CD4-positive, alpha-beta T cell treated with Interleukin-10 for 1 hour (primary cell): ENCODE measurements around the gene MARK4.
"Not testable (repeated sequence)": the region's sequence is repeated elsewhere in the genome, so short reads cannot be mapped to it uniquely, and the experiment has no call there.

Experiments used
- DNase-seq: peaks from one replicate; pipeline ENCODE4 v3.0.0-alpha.2; 2020

The MARK4 gene

GRCh38 chr19:45244133-45244794, 6.8 kb upstream of the MARK4 start:
- DNase-seq, result no peak

GRCh38 chr19:45245334-45245787, 5.7 kb upstream of the MARK4 start, which contains the start of gene EXOC3L2:
Gene EXOC3L2, minus strand, starts transcription at chr19:45245407. Its CDS starts 6,362 bp downstream, at chr19:45239045.
- no peak for DNase-seq

- no peak for DNase-seq
Measured at GRCh38 chr19:45245826-45246225, 5.2 kb upstream of the MARK4 start.

- DNase-seq, result no peak
Measured at GRCh38 chr19:45247136-45247535, 3.9 kb upstream of the MARK4 start.

GRCh38 chr19:45249261-45250033, 1.6 kb upstream of the MARK4 start:
- no peak for DNase-seq

- DNase-seq, result no peak
Measured at GRCh38 chr19:45250216-45250831, 747 bp upstream of the MARK4 start.

GRCh38 chr19:45251452-45252354, 632 bp downstream of the MARK4 start:
- DNase-seq, result peak; percentile 13

GRCh38 chr19:45253396-45254027, 2.4 kb downstream of the MARK4 start:
- peak; percentile 33 for DNase-seq

GRCh38 chr19:45254044-45254531, 3.0 kb downstream of the MARK4 start:
- DNase-seq, result peak; percentile 25

GRCh38 chr19:45255611-45256157, 4.6 kb downstream of the MARK4 start:
- no peak for DNase-seq

GRCh38 chr19:45256836-45257235, 5.8 kb downstream of the MARK4 start:
- no peak for DNase-seq

- no peak for DNase-seq
Measured at GRCh38 chr19:45258862-45259261, 7.8 kb downstream of the MARK4 start.

- no peak for DNase-seq
Measured at GRCh38 chr19:45262570-45262969, 11.5 kb downstream of the MARK4 start.

GRCh38 chr19:45263013-45263412, 11.9 kb downstream of the MARK4 start:
- no peak for DNase-seq

GRCh38 chr19:45264781-45265317, 13.8 kb downstream of the MARK4 start:
- DNase-seq, result no peak

- DNase-seq, result no peak
Measured at GRCh38 chr19:45265375-45265774, 14.3 kb downstream of the MARK4 start.

GRCh38 chr19:45267296-45267695, 16.2 kb downstream of the MARK4 start:
- no peak for DNase-seq

GRCh38 chr19:45269939-45270338, 18.9 kb downstream of the MARK4 start:
- not testable (repeated sequence) for DNase-seq

GRCh38 chr19:45271098-45271734, 20.1 kb downstream of the MARK4 start:
- no peak for DNase-seq

GRCh38 chr19:45271735-45272108, 20.7 kb downstream of the MARK4 start:
- DNase-seq, result no peak

GRCh38 chr19:45273521-45273855, 22.4 kb downstream of the MARK4 start:
- no peak for DNase-seq
